Heart right ventricle (tissue), 16 donors: ENCODE data around the gene PLEKHG3. TPM values are rescaled to one million over a fixed set of nuclear protein-coding genes. Genes with fewer than 3 reads are reported as not detected.
A peak's percentile ranks its signal among the peaks of the same experiment; 100 is the strongest.
"Not testable (repeated sequence)": the region's sequence is repeated elsewhere in the genome, so short reads cannot be mapped to it uniquely, and the experiment has no call there.

Experiments
- ATAC-seq, 8 donors: fragments of 200-7000 bp; cut with Tn5 transposase; one replicate each; pipeline ENCODE4 v1.9.1; 2020; ENCODE audit warnings: mild to moderate bottlenecking in 8 of 8, moderate library complexity in 8 of 8, moderate number of reproducible peaks in 1 of 8
- DNase-seq, 2 donors: peaks; one replicate each; pipeline ENCODE4 v3.0.0-alpha.2; 2020
- H3K27ac ChIP-seq, 10 donors: fragments of 200-600 bp; sonication (generic) in 2 of 10; one replicate each; pipeline versions ENCODE4 v1.5.0 to v1.8.0; 2020 to 2022; ENCODE audit warnings: mild to moderate bottlenecking in 3 of 10
- H3K27me3 ChIP-seq, 7 donors: fragments of 200-600 bp; one replicate each; pipeline ENCODE4 v1.8.0; 2021 to 2022; ENCODE audit warnings: mild to moderate bottlenecking in 2 of 7
- H3K36me3 ChIP-seq, 9 donors: fragments of 200-600 bp; sonication (generic) in 1 of 9; one replicate each; pipeline versions ENCODE4 v1.5.0 to v1.8.0; 2020 to 2022; ENCODE audit warnings: mild to moderate bottlenecking in 2 of 9
- H3K4me1 ChIP-seq, 9 donors: fragments of 200-600 bp; sonication (generic) in 1 of 9; one replicate each; pipeline versions ENCODE4 v1.5.0 to v1.8.0; 2020 to 2022; ENCODE audit warnings: mild to moderate bottlenecking in 4 of 9
- H3K4me3 ChIP-seq, 10 donors: fragments of 200-600 bp; sonication (generic) in 2 of 10; one replicate each; pipeline versions ENCODE4 v1.5.0 to v1.8.0; 2020 to 2022; ENCODE audit warnings: mild to moderate bottlenecking in 7 of 10, moderate library complexity in 2 of 10
- H3K9me3 ChIP-seq, 11 donors: fragments of 200-600 bp in 10 of 11; sonication (generic) in 2 of 11; one replicate each; pipeline versions ENCODE4 v1.5.0 to v1.8.0; 2013 to 2022; ENCODE audit warnings: mild to moderate bottlenecking in 2 of 11, control low read depth in 1 of 11, moderate library complexity in 1 of 11
- CTCF ChIP-seq, 9 donors: fragments of 200-600 bp; sonication (generic) in 2 of 9; IDR thresholded peaks; one replicate each; pipeline versions ENCODE4 v1.5.0 to v1.8.0; 2021 to 2022; ENCODE audit warnings: antibody characterized with exemption in 9 of 9, mild to moderate bottlenecking in 5 of 9, moderate library complexity in 1 of 9
- WGBS, 2 donors: extraction: QIAGEN DNeasy Blood & Tissue Kit; methylation state at CpG; one replicate each; pipeline ENCODE4 v1.1.7; 2013; ENCODE audit warnings: inconsistent platforms in 1 of 2; 5-methylcytosine and 5-hydroxymethylcytosine counted together
- intact Hi-C, 10 donors: fragments of 100-400 bp; cut with DNase I; formaldehyde crosslinking; loops; one replicate each; pipeline versions ENCODE4 v1.11.1 to v1.14.2; 2022
- long read RNA-seq, 3 donors: library from polyadenylated mRNA; unstranded; transcript quantifications; one replicate each; pipeline ENCODE4 v2.0.0, GENCODE V29; 2020 to 2021
- polyA plus RNA-seq, 2 donors: library from polyadenylated mRNA; stranded (reverse); fragments of 200-250 nt; gene quantifications; one replicate each; pipeline ENCODE4 v1.2.3, GENCODE V29; 2013
- total RNA-seq, 10 donors: library from RNA; stranded (reverse); fragmentation: NEBNext Ultra II Directional in 3 of 10; extraction: Animal tissue kit (Norgen Biotek cat#: 25700) in 3 of 10; gene quantifications; one replicate each; pipeline versions ENCODE4 v1.2.1 to v1.2.4, GENCODE V29; 2021 to 2023
- donor health status: Arrhythmogenic right ventricular cardiomyopathy.
- donor health status: ischemic (EF 13 %, LVEDD 7.1; RV severe dilation, severe dysfunction).
- donor health status: healthy with polysubstance abuse.
- donor health status: DM: no; HTN: yes; CAD: no.
- donor health status: DM: no; HTN: no; CAD: no.
- donor health status: ischemic (EF 25% LVEDD 6.9; RV normal size, moderate dysfunction).
- donor health status: ischemic (EF 25% LVEDD 5.7; RV mildly dilated, moderate dysfunction).
- donor health status: healthy.
- donor health status: DM: yes; HTN: yes; CAD: no.
- donor health status: Ischemic cardiomyopathy.
- donor health status: ischemic (EF 35%, LVEDD 5.7; RV mildly dilated, moderate dysfunction).
- donor health status: nonischemic (EF 11% LVEDD 7.7; RV severe dilation, severe dysfunction).
- donor health status: DM: yes; HTN: yes; CAD: no.
- donor health status: PGD.
- donor health status: ischemic (EF 29% LVEDD 5.4; RV normal size, mild dysfunction).
- donor health status: nonischemic (EF 23%, LVEDD 6.1; RV moderate dilation, normal function).

Gene PLEKHG3
- total RNA-seq: 10 to 100 TPM; 11.2 to 25.5 (median 16.2) TPM
- polyA plus RNA-seq: 1 to 10 TPM; 5.0 to 9.4 TPM
- long read RNA-seq, donor 1, partial matches to known transcripts: 10 of 21 reads
- long read RNA-seq, donor 1, other reads (novel, unspliced or antisense): 10 of 21 reads
- long read RNA-seq, donor 2, partial matches to known transcripts: 10 of 25 reads
- long read RNA-seq, donor 2, other reads (novel, unspliced or antisense): 12 of 25 reads
- long read RNA-seq, donor 3, partial matches to known transcripts: 6 of 14 reads
- long read RNA-seq, donor 3, other reads (novel, unspliced or antisense): 7 of 14 reads

GRCh38 chr14:64704143-64704742 is at the start of gene PLEKHG3:
Gene PLEKHG3, plus strand, starts transcription at chr14:64704424. Its CDS starts 23,208 bp downstream, at chr14:64727632.
- WGBS, 2 donors: 0% methylated on average over 62 to 69 of the region's 69 CpGs

DNA sequence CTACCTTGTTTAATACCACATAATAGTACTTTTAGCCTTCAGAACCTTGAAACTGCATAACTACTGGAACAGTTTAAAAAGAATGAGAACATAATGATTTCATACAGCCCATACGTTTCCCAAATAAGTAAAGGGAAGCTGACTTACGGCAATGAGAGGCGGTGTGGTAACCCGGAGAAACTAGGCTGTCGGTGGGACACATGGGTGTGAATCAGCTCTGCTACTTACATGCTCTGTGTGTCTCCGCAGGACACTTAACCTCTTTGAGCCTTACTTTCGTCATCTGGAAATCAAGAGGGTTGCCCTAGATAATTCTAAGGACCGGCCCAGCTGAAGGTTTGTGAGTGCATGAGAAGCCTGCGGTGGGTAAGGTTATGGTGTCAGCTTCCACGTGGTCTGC is 49.3 kb upstream of the PLEKHG3 start:
- no peak for DNase-seq
- TF ChIP-seq CTCF (IDR thresholded peaks at IDR 0.05): no peak
- intact Hi-C loops: no loop called here
- peak; percentile 9 to 65 (median 26) for ATAC-seq
- Histone ChIP-seq H3K27me3 (peaks cover 0 to 8% (median 0%) of the 10 kb centered on the region in 7 donors), H3K9me3 (no peaks in the 10 kb centered on the region), H3K36me3 (no peaks in the 10 kb centered on the region), H3K27ac (peak overlapping the region in 5 of 10 donors; percentile 33 to 71 (median 64)), H3K4me3 (no peak overlapping the region), H3K4me1 (peaks cover 0 to 24% (median 14%) of the 10 kb centered on the region in 9 donors)
- WGBS, 2 donors: 64 to 69% methylated on average over 10 of the region's 10 CpGs

More at GRCh38 chr14:64704143-64704742, at the start of gene PLEKHG3:
- H3K27me3 ChIP-seq: peaks cover 0 to 35% (median 4%) of the 10 kb centered on the region in 7 donors
- H3K36me3 ChIP-seq: no peaks in the 10 kb centered on the region
- intact Hi-C loops: no loop called here
- DNase-seq (peak; percentile 80 to 85), ATAC-seq (peak; percentile 68 to 87 (median 79))
- H3K4me1 ChIP-seq: peaks cover 10 to 73% (median 49%) of the 10 kb centered on the region in 9 donors
- no peaks in the 10 kb centered on the region for H3K9me3 ChIP-seq
- peak within 1 kb of the TSS; percentile 37 to 90 (median 83) for H3K27ac ChIP-seq
- peak within 1 kb of the TSS; percentile 63 to 89 (median 84) for H3K4me3 ChIP-seq
- TF ChIP-seq CTCF (IDR thresholded peaks at IDR 0.05): peak in 3 of 9 donors; percentile 1 to 36 (median 9)

DNA sequence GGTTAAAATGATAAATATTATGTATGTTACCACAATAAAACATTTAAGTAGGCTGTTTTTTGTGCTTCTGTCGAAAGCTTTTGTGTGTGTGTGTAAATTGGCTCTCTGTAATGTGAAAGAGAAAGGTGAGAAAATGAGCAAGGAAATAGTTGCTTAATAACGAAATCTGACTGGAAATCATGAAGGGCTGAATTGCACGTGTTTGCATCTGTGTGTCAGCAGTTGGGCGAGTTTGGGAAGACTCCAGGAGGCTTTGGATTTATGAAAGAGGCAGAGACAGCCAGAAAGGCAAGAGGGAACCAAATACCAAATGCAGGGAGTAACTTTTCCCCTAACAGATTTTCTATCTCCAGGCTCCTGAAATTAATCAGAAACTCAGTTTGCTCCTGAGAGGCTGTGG is 47.2 kb upstream of the PLEKHG3 start:
- no peak overlapping the region for H3K4me3 ChIP-seq
- no peak for ATAC-seq
- DNase-seq: no peak
- no peaks in the 10 kb centered on the region for H3K36me3 ChIP-seq
- intact Hi-C loops: no loop called here
- TF ChIP-seq CTCF (IDR thresholded peaks at IDR 0.05): no peak
- H3K9me3 ChIP-seq: no peaks in the 10 kb centered on the region
- WGBS, 2 donors: 68% methylated on average over 4 of the region's 4 CpGs
- peaks cover 0 to 18% (median 0%) of the 10 kb centered on the region in 7 donors for H3K27me3 ChIP-seq
- peaks cover 0 to 24% (median 14%) of the 10 kb centered on the region in 9 donors for H3K4me1 ChIP-seq
- H3K27ac ChIP-seq: no peak overlapping the region

DNA sequence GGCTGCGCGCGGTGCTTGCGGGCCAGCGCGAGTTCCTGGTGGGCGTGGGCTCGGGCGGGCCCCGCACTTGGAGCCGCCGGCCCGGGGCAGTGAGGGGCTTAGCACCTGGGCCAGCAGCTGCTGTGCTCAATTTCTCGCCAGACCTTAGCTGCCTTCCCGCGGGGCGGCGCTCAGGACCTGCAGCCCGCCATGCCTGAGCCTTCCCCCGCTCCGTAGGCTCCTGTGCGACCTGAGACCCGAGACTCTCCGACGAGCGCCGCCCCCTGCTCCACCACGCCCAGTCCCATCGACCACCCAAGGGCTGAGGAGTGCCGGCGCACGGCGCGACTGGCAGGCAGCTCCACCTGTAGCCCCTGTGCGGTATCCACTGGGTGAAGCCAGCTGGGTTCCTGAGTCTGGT is 46.0 kb upstream of the PLEKHG3 start:
- Histone ChIP-seq H3K27ac (no peak overlapping the region), H3K4me1 (peaks cover 0 to 24% (median 14%) of the 10 kb centered on the region in 9 donors), H3K36me3 (no peaks in the 10 kb centered on the region), H3K4me3 (no peak overlapping the region), H3K27me3 (peaks cover 0 to 18% (median 0%) of the 10 kb centered on the region in 7 donors), H3K9me3 (no peaks in the 10 kb centered on the region)
- no peak for TF ChIP-seq CTCF (IDR thresholded peaks at IDR 0.05)
- intact Hi-C loops: no loop called here
- WGBS, 2 donors: 89 to 94% methylated on average over 29 to 35 of the region's 35 CpGs
- no peak for DNase-seq
- ATAC-seq: no peak

GRCh38 chr14:64658700-64659264 is 45.4 kb upstream of the PLEKHG3 start:
- WGBS, 2 donors: 79 to 86% methylated on average over 13 of the region's 13 CpGs
- intact Hi-C loops, H3K36me3 ChIP-seq, H3K27ac ChIP-seq, ATAC-seq, H3K9me3 ChIP-seq, H3K4me3 ChIP-seq, DNase-seq: not testable (repeated sequence)
- H3K27me3 ChIP-seq: peaks cover 0 to 18% (median 0%) of the 10 kb centered on the region in 7 donors
- peaks cover 0 to 18% (median 14%) of the 10 kb centered on the region in 9 donors for H3K4me1 ChIP-seq
